ENCODE results near the gene KRTAP12-4.

The KRTAP12-4 gene

GRCh38 chr21:44606495-44606894 lies 48.0 kb downstream of the KRTAP12-4 start:
- DNase-seq: no peak

Measured in AML-193 (cell line).